GM23248 (cell line): Measurements from ENCODE around the gene CARMIL1. TPM values are rescaled to one million over a fixed set of nuclear protein-coding genes. Genes with fewer than 3 reads are reported as not detected.

Experiments used
- DNase-seq: peaks from one replicate; pipeline ENCODE4 v3.0.0-alpha.2; 2015
- H2AFZ ChIP-seq: fragments of 200-600 bp; sonication (generic); 2 replicates; pipeline ENCODE4 v1.6.1; 2016; ENCODE audit warnings: antibody characterized with exemption
- H3F3A ChIP-seq: fragments of 200-600 bp; sonication (generic); 2 replicates; pipeline ENCODE4 v1.6.1; 2016; ENCODE audit warnings: mild to moderate bottlenecking, antibody characterized with exemption, mixed run types; ENCODE audit not compliant: insufficient read depth
- H3K27ac ChIP-seq: fragments of 200-600 bp; sonication (generic); 2 replicates; pipeline ENCODE4 v1.5.1; 2016; ENCODE audit warnings: mild to moderate bottlenecking
- H3K27me3 ChIP-seq: fragments of 200-600 bp; sonication (generic); replicated peaks from 2 replicates; pipeline ENCODE4 v1.6.1; 2016; ENCODE audit warnings: mild to moderate bottlenecking; ENCODE audit not compliant: insufficient read depth
- H3K36me3 ChIP-seq: fragments of 200-600 bp; sonication (generic); 2 replicates; pipeline ENCODE4 v1.6.1; 2016; ENCODE audit warnings: low read depth, mild to moderate bottlenecking
- H3K4me1 ChIP-seq: fragments of 200-600 bp; sonication (generic); 2 replicates; pipeline ENCODE4 v1.6.1; 2016; ENCODE audit warnings: mild to moderate bottlenecking; ENCODE audit not compliant: insufficient read depth
- H3K4me2 ChIP-seq: fragments of 200-600 bp; sonication (generic); one replicate; pipeline ENCODE4 v1.6.1; 2016; ENCODE audit warnings: mild to moderate bottlenecking; ENCODE audit not compliant: unreplicated experiment
- H3K4me3 ChIP-seq: fragments of 200-600 bp; sonication (generic); 2 replicates; pipeline ENCODE4 v1.5.1; 2016; ENCODE audit warnings: mild to moderate bottlenecking
- H3K79me2 ChIP-seq: fragments of 200-600 bp; sonication (generic); 2 replicates; pipeline ENCODE4 v1.6.1; 2016; ENCODE audit warnings: mild to moderate bottlenecking; ENCODE audit not compliant: insufficient read depth
- H3K9ac ChIP-seq: fragments of 200-600 bp; sonication (generic); 2 replicates; pipeline ENCODE4 v1.6.1; 2016; ENCODE audit warnings: mild to moderate bottlenecking
- H3K9me2 ChIP-seq: fragments of 200-600 bp; sonication (generic); 2 replicates; pipeline ENCODE4 v1.6.1; 2016; ENCODE audit warnings: mixed run types, mild to moderate bottlenecking, moderate library complexity; ENCODE audit not compliant: insufficient read depth
- H3K9me3 ChIP-seq: fragments of 200-600 bp; sonication (generic); one replicate; pipeline ENCODE4 v1.6.1; 2017; ENCODE audit warnings: low read depth
- H4K20me1 ChIP-seq: fragments of 200-600 bp; sonication (generic); 2 replicates; pipeline ENCODE4 v1.6.0; 2016; ENCODE audit not compliant: insufficient read depth
- EZH2 ChIP-seq: fragments of 200-600 bp; sonication (generic); IDR thresholded peaks from 2 replicates; pipeline ENCODE4 v1.6.1; 2018; ENCODE audit warnings: antibody characterized with exemption, mild to moderate bottlenecking; ENCODE audit not compliant: insufficient read depth, poor library complexity, severe bottlenecking
- EZH2phosphoT487 ChIP-seq: fragments of 200-600 bp; sonication (generic); IDR thresholded peaks from 2 replicates; pipeline ENCODE4 v1.6.1; 2018; ENCODE audit warnings: antibody characterized with exemption, moderate library complexity, mild to moderate bottlenecking, low read depth; ENCODE audit not compliant: insufficient read depth
- WGBS, 2 experiments: methylation state at CpG; one replicate each; pipeline ENCODE4 v1.1.6; 2015 to 2017; ENCODE audit warnings: low lambda C conversion rate in 2 of 2, low coverage in 1 of 2; ENCODE audit errors: missing lambda C conversion rate in 2 of 2; 5-methylcytosine and 5-hydroxymethylcytosine counted together
- in situ Hi-C: fragments of 300-500 bp; cut with MboI; formaldehyde crosslinking; loops from 2 replicates; pipeline ENCODE4 v1.15.0; 2020
- polyA plus RNA-seq: library from polyadenylated mRNA; unstranded; fragments of >200 nt; fragmentation: Nextera tagmentation; extraction: Ambion mirVana; gene quantifications from 2 replicates; pipeline ENCODE4 v1.2.1, GENCODE V29; 2016
- total RNA-seq: library from RNA; depleted of rRNA; stranded (reverse); fragments of >200 nt; shearing (Covaris generic); gene quantifications from 2 replicates; pipeline ENCODE4 v1.2.3, GENCODE V29; 2014

The CARMIL1 gene
- total and polyA plus RNA-seq, 2 experiments from 2014 or later, result 10.9 to 11.0 TPM

GRCh38 chr6:25427549-25427948 is 148.4 kb downstream of the CARMIL1 start:
- Histone ChIP-seq H3K9ac (no peak overlapping the region), H3K9me2 (no peaks in the 10 kb centered on the region), H3K9me3 (no peaks in the 10 kb centered on the region), H3K27ac (no peak overlapping the region), H2AFZ (no peak overlapping the region), H3K27me3 (no peaks in the 10 kb centered on the region), H3K36me3 (no peaks in the 10 kb centered on the region), H3K4me3 (no peak overlapping the region), H3K79me2 (no peaks in the 10 kb centered on the region), H3K4me1 (no peaks in the 10 kb centered on the region), H4K20me1 (no peaks in the 10 kb centered on the region), H3F3A (no peaks in the 10 kb centered on the region), H3K4me2 (no peak overlapping the region)
- TF ChIP-seq EZH2phosphoT487, result no peak
- no peak for TF ChIP-seq EZH2
- no peak for DNase-seq
- 67% methylated on average over 2 of the region's 2 CpGs for WGBS, 2 experiments
- in situ Hi-C loops, result no loop called here

DNA sequence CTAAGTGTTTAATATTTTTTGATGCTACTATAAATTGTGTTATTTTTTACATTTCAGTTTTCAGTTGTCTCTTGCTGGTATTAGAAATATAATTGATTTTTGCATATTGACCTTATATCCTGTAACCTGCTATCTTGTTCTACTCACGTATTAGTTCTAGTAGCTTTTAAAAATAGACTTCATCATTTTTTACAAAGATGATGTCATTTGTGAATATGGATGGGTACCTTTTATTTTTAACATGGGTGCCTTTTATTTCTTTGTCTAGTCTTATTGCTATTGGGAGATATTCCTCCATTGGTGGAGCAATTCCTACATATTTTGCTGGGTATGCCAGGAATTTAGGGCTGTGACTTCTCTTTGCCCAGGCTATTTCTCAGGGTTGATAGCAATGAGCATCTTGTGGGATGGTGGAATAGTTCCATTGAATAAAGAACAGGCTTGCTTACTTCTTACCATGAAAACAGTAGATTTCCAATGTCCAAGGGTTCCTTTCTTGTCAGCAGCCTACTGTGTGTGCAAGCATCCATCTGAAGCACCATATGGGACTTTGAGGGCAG is 149.7 kb downstream of the CARMIL1 start:
- Histone ChIP-seq H3K4me3 (no peak overlapping the region), H3K36me3 (no peaks in the 10 kb centered on the region), H2AFZ (no peak overlapping the region), H3F3A (no peaks in the 10 kb centered on the region), H3K27ac (no peak overlapping the region), H3K9me2 (no peaks in the 10 kb centered on the region; the same call in 1 of the 2 replicates), H3K9ac (no peak overlapping the region), H3K4me1 (no peaks in the 10 kb centered on the region), H3K9me3 (no peaks in the 10 kb centered on the region), H4K20me1 (no peaks in the 10 kb centered on the region), H3K79me2 (no peaks in the 10 kb centered on the region), H3K27me3 (no peaks in the 10 kb centered on the region), H3K4me2 (no peak overlapping the region)
- 90 to 96% methylated on average over 1 of the region's 1 CpG for WGBS, 2 experiments
- in situ Hi-C loops, result no loop called here
- no peak for TF ChIP-seq EZH2phosphoT487
- TF ChIP-seq EZH2, result no peak
- no peak for DNase-seq

DNA sequence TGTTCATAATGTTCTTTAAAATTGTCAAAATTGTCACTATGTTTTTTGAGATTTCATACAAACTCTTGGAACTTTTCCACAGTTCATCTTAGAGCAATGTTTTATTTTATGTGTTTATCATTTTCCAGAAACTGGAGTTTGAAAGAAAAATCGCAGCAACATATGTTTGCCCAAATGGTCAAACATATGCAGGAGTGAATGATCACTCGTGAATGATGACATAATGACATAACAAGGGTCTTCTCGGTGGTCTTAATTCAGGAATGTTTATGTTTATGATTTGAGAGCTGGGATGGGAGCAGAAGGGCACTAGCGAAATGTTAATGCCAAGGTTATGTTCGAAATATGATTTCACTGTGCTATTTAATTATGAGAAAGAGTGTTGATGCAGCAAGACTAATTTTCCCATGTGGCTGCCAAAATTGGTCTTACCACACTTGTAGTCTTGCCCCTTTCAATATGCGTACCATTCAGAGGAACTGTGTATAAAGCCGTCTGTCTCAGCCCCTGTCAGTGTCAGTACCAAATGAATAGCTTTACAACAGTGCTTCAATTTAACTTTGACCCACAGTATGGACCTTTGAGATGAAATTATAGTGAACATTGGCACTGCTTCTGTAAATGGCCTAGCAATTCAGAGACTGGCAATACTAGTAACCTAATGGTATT is 152.3 kb downstream of the CARMIL1 start:
- Histone ChIP-seq H3K36me3 (no peaks in the 10 kb centered on the region), H3K9me2 (no peaks in the 10 kb centered on the region; the same call in 1 of the 2 replicates), H3K4me1 (no peaks in the 10 kb centered on the region), H3K27me3 (no peaks in the 10 kb centered on the region), H3K27ac (no peak overlapping the region), H3K9ac (no peak overlapping the region), H4K20me1 (no peaks in the 10 kb centered on the region), H3K4me3 (no peak overlapping the region), H3K9me3 (no peaks in the 10 kb centered on the region), H3K4me2 (no peak overlapping the region), H3K79me2 (no peaks in the 10 kb centered on the region), H2AFZ (no peak overlapping the region), H3F3A (no peaks in the 10 kb centered on the region)
- in situ Hi-C loops, result no loop called here
- no peak for DNase-seq
- 81 to 82% methylated on average over 7 of the region's 7 CpGs for WGBS, 2 experiments
- TF ChIP-seq EZH2phosphoT487 (no peak), EZH2 (no peak)

DNA sequence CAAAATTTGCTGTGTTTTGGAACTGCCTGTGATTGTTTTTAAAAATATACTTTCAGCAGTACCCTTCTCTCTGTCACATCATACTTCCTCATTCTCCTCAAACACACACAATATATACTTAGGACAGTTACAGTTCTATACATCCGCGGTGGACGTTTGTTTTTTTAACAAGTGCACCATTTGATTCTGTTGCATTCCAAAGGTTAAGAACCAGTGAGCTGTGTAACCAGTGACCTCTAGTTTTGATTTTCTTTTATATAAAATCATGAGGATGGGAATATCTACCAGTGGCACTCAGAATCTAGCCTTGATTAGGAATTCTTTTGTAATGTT is 152.8 kb downstream of the CARMIL1 start:
- Histone ChIP-seq H3K36me3 (no peaks in the 10 kb centered on the region), H4K20me1 (no peaks in the 10 kb centered on the region), H3K4me1 (no peaks in the 10 kb centered on the region), H2AFZ (no peak overlapping the region), H3K79me2 (no peaks in the 10 kb centered on the region), H3K4me3 (no peak overlapping the region), H3K9me3 (no peaks in the 10 kb centered on the region), H3F3A (no peaks in the 10 kb centered on the region), H3K4me2 (no peak overlapping the region), H3K9me2 (no peaks in the 10 kb centered on the region; the same call in 1 of the 2 replicates), H3K27me3 (no peaks in the 10 kb centered on the region), H3K27ac (no peak overlapping the region), H3K9ac (no peak overlapping the region)
- in situ Hi-C loops, result no loop called here
- DNase-seq, result no peak
- TF ChIP-seq EZH2 (no peak), EZH2phosphoT487 (no peak)
- WGBS, 2 experiments, result 73 to 83% methylated on average over 3 of the region's 3 CpGs
